ENCODE results near the gene SLC13A1.

GRCh38 chr7:123114288-123114687, 85.5 kb downstream of the SLC13A1 start:
- no peak for TF ChIP-seq POLR2AphosphoS5 (IDR thresholded peaks at IDR 0.05; ENCODE audit: borderline replicate concordance, low read depth, low read length)
- TF ChIP-seq EZH2 (IDR thresholded peaks at IDR 0.05), result no peak

Measured in SK-N-MC (cell line).